SK-N-MC (cell line): ENCODE data around the gene CALM3.

Experiments
- DNase-seq: peaks from one replicate; pipeline ENCODE4 v3.0.0-alpha.2; 2011; ENCODE audit warnings: low read depth, low spot score
- H3K27ac ChIP-seq: fragments of 200-600 bp; sonication (generic); 2 replicates; pipeline ENCODE4 v1.5.1; 2016; ENCODE audit warnings: mixed run types
- H3K36me3 ChIP-seq: fragments of 200-600 bp; sonication (generic); 2 replicates; pipeline ENCODE4 v1.6.1; 2017; ENCODE audit warnings: antibody characterized with exemption, low read length, mixed read lengths; ENCODE audit not compliant: insufficient read depth
- H3K4me3 ChIP-seq: fragments of 200-600 bp; sonication (generic); 2 replicates; pipeline ENCODE4 v1.5.1; 2016
- H3K9ac ChIP-seq: fragments of 200-600 bp; sonication (generic); 2 replicates; pipeline ENCODE4 v1.8.0; 2017; ENCODE audit warnings: mixed run types, mixed read lengths; ENCODE audit not compliant: insufficient read length
- H3K9me3 ChIP-seq: fragments of 200-600 bp; sonication (generic); 2 replicates; pipeline ENCODE4 v1.6.1; 2017; ENCODE audit warnings: low read depth, mild to moderate bottlenecking, antibody characterized with exemption, low read length, moderate library complexity, mixed read lengths
- EZH2 ChIP-seq: fragments of 200-600 bp; sonication (generic); IDR thresholded peaks from one replicate; pipeline ENCODE4 v1.6.1; 2017; ENCODE audit warnings: antibody characterized with exemption
- FOXP2 ChIP-seq: optimal IDR thresholded peaks from 2 replicates; pipeline ENCODE3; 2011; ENCODE audit warnings: mild to moderate bottlenecking, moderate library complexity; ENCODE audit not compliant: insufficient read depth; ENCODE audit errors: extremely low read length, control extremely low read depth
- POLR2AphosphoS5 ChIP-seq: IDR thresholded peaks from 2 replicates; pipeline ENCODE4 v1.6.1; 2012; ENCODE audit warnings: mild to moderate bottlenecking, low read depth, low read length, borderline replicate concordance

The CALM3 gene

GRCh38 chr19:46609511-46610412 lies 8.6 kb downstream of the CALM3 start:
- TF ChIP-seq POLR2AphosphoS5: no peak
- TF ChIP-seq EZH2: no peak
- TF ChIP-seq FOXP2: no peak
- DNase-seq: no peak
- Histone ChIP-seq H3K9me3 (no peaks in the 10 kb centered on the region), H3K36me3 (peaks cover 51% of the 10 kb centered on the region), H3K4me3 (no peak overlapping the region), H3K9ac (no peak overlapping the region), H3K27ac (no peak overlapping the region)

- H3K36me3 ChIP-seq: peaks cover 47% of the 10 kb centered on the region
These were observed 9.3 kb downstream of the CALM3 start for GRCh38 chr19:46610413-46610775.

GRCh38 chr19:46610851-46611770 lies 10.0 kb downstream of the CALM3 start:
- Histone ChIP-seq H3K9ac (no peak overlapping the region), H3K9me3 (no peaks in the 10 kb centered on the region), H3K36me3 (peaks cover 40% of the 10 kb centered on the region; the same call in 1 of the 2 replicates), H3K4me3 (no peak overlapping the region), H3K27ac (0 out of 2 replicates have a peak overlapping the region, but pooled peaks have one; percentile 57)
- TF ChIP-seq EZH2 (no peak), POLR2AphosphoS5 (peak; percentile 33; the same call in 1 of the 2 replicates)
- DNase-seq: no peak

More at GRCh38 chr19:46610413-46610775, 9.3 kb downstream of the CALM3 start:
- no peak overlapping the region for H3K9ac ChIP-seq
- H3K27ac ChIP-seq: no peak overlapping the region
- H3K9me3 ChIP-seq: no peaks in the 10 kb centered on the region
- TF ChIP-seq FOXP2 (no peak), POLR2AphosphoS5 (no peak), EZH2 (no peak)
- DNase-seq: no peak
- no peak overlapping the region for H3K4me3 ChIP-seq

GRCh38 chr19:46611776-46612175 lies 10.6 kb downstream of the CALM3 start:
- H3K36me3 ChIP-seq: peaks cover 33% of the 10 kb centered on the region; the same call in 1 of the 2 replicates
- DNase-seq: no peak
- TF ChIP-seq POLR2AphosphoS5 (no peak), EZH2 (no peak), FOXP2 (no peak)
- H3K4me3 ChIP-seq: no peak overlapping the region
- H3K9ac ChIP-seq: no peak overlapping the region
- H3K27ac ChIP-seq: 0 out of 2 replicates have a peak overlapping the region, but pooled peaks have one; percentile 31
- H3K9me3 ChIP-seq: no peaks in the 10 kb centered on the region

- Histone ChIP-seq H3K9ac (no peak overlapping the region), H3K27ac (no peak overlapping the region), H3K36me3 (peaks cover 15% of the 10 kb centered on the region; the same call in 1 of the 2 replicates), H3K4me3 (no peak overlapping the region), H3K9me3 (no peaks in the 10 kb centered on the region)
- DNase-seq: no peak
- TF ChIP-seq FOXP2 (no peak), POLR2AphosphoS5 (no peak), EZH2 (no peak)
These were observed 12.4 kb downstream of the CALM3 start for GRCh38 chr19:46613525-46613924.

GRCh38 chr19:46614114-46614722 lies 13.1 kb downstream of the CALM3 start:
- Histone ChIP-seq H3K4me3 (peak overlapping the region; percentile 14; the same call in 1 of the 2 replicates), H3K9ac (no peak overlapping the region), H3K27ac (no peak overlapping the region), H3K9me3 (no peaks in the 10 kb centered on the region), H3K36me3 (peaks cover 9% of the 10 kb centered on the region; the same call in 1 of the 2 replicates)
- TF ChIP-seq FOXP2 (peak; percentile 51), POLR2AphosphoS5 (no peak)
- DNase-seq: peak; percentile 48

GRCh38 chr19:46615966-46616365 lies 14.8 kb downstream of the CALM3 start:
- DNase-seq: no peak
- Histone ChIP-seq H3K4me3 (no peak overlapping the region), H3K9me3 (no peaks in the 10 kb centered on the region), H3K9ac (no peak overlapping the region), H3K27ac (no peak overlapping the region), H3K36me3 (no peaks in the 10 kb centered on the region; the same call in 1 of the 2 replicates)
- no peak for TF ChIP-seq EZH2
- TF ChIP-seq FOXP2: no peak
- no peak for TF ChIP-seq POLR2AphosphoS5
